HEK293 (cell line): Measurements from ENCODE around the gene FBXW11.

Experiments used
- CTCF ChIP-seq: fragments of 450-650 bp; formaldehyde crosslinking; IDR thresholded peaks from 2 replicates; pipeline ENCODE4 v1.5.1; 2016; ENCODE audit warnings: missing biosample characterization, missing genetic modification characterization
- OVOL3 ChIP-seq: fragments of 450-650 bp; formaldehyde crosslinking; IDR thresholded peaks from 2 replicates; pipeline ENCODE4 v1.5.1; 2016; ENCODE audit warnings: missing biosample characterization, missing genetic modification characterization
- ZNF211 ChIP-seq: fragments of 450-650 bp; formaldehyde crosslinking; IDR thresholded peaks from 2 replicates; pipeline ENCODE4 v1.5.1; 2016; ENCODE audit warnings: low read depth, missing biosample characterization, missing genetic modification characterization
- ZNF510 ChIP-seq: fragments of 450-650 bp; formaldehyde crosslinking; IDR thresholded peaks from 2 replicates; pipeline ENCODE4 v1.5.1; 2018; ENCODE audit warnings: mild to moderate bottlenecking, missing genetic modification characterization, missing biosample characterization; ENCODE audit not compliant: insufficient replicate concordance

GRCh38 chr5:171980792-171981191 lies 25.6 kb downstream of the FBXW11 start:
- TF ChIP-seq OVOL3 (tag by site-specific recombination) (no peak), ZNF211 (tag by site-specific recombination) (no peak), CTCF (tag by site-specific recombination) (no peak), ZNF510 (tag by site-specific recombination) (no peak)
